H9 (cell line): ENCODE measurements around the gene MPC1L. TPM values are rescaled to one million over a fixed set of nuclear protein-coding genes. Genes with fewer than 3 reads are reported as not detected.
A peak's percentile ranks its signal among the peaks of the same experiment; 100 is the strongest.

Experiments used
- DNase-seq: peaks from one replicate; pipeline ENCODE4 v3.0.0-alpha.2; 2017
- H2AFZ ChIP-seq: one replicate; pipeline ENCODE4 v1.6.1; 2013; ENCODE audit warnings: mild to moderate bottlenecking, low read length, control low read depth, moderate library complexity
- H2AK5ac ChIP-seq: 2 replicates; pipeline ENCODE4 v1.6.1; 2013; ENCODE audit warnings: low read length, control low read depth, mixed read lengths; ENCODE audit not compliant: insufficient read length
- H2BK120ac ChIP-seq: one replicate; pipeline ENCODE4 v1.6.1; 2013; ENCODE audit warnings: low read depth, mild to moderate bottlenecking, low read length, control low read depth, inconsistent platforms; ENCODE audit not compliant: poor library complexity, severe bottlenecking
- H2BK12ac ChIP-seq: 2 replicates; pipeline ENCODE4 v1.6.1; 2013; ENCODE audit warnings: low read length, control low read depth, mixed read lengths, low read depth; ENCODE audit not compliant: insufficient read length
- H2BK15ac ChIP-seq: 2 replicates; pipeline ENCODE4 v1.6.1; 2013; ENCODE audit warnings: low read depth, low read length, control low read depth
- H2BK20ac ChIP-seq: one replicate; pipeline ENCODE4 v1.6.1; 2013; ENCODE audit warnings: low read depth, mild to moderate bottlenecking, low read length, control low read depth, inconsistent platforms; ENCODE audit not compliant: poor library complexity, severe bottlenecking
- H2BK5ac ChIP-seq: 2 replicates; pipeline ENCODE4 v1.6.1; 2013; ENCODE audit warnings: low read length, control low read depth, mixed read lengths; ENCODE audit not compliant: insufficient read length
- H3K14ac ChIP-seq: 2 replicates; pipeline ENCODE4 v1.6.1; 2013; ENCODE audit warnings: low read length, control low read depth; ENCODE audit not compliant: insufficient read depth
- H3K18ac ChIP-seq: 2 replicates; pipeline ENCODE4 v1.6.1; 2013; ENCODE audit warnings: low read depth, mild to moderate bottlenecking, mixed read lengths, low read length, control low read depth; ENCODE audit not compliant: insufficient read length
- H3K23ac ChIP-seq: 2 replicates; pipeline ENCODE4 v1.6.1; 2013; ENCODE audit warnings: low read length, control low read depth, mixed read lengths, low read depth; ENCODE audit not compliant: insufficient read length
- H3K23me2 ChIP-seq: 2 replicates; pipeline ENCODE4 v1.6.1; 2013; ENCODE audit warnings: low read depth, mild to moderate bottlenecking, mixed read lengths, low read length, control low read depth; ENCODE audit not compliant: insufficient read length, poor library complexity, severe bottlenecking
- H3K27ac ChIP-seq: 2 replicates; pipeline ENCODE4 v1.5.1; 2013; ENCODE audit warnings: low read length, control low read depth, mixed read lengths, low read depth; ENCODE audit not compliant: insufficient read length
- H3K27me3 ChIP-seq: 2 replicates; pipeline ENCODE4 v1.6.1; 2013; ENCODE audit warnings: low read length, control low read depth, inconsistent platforms; ENCODE audit not compliant: insufficient read depth
- H3K4ac ChIP-seq: 2 replicates; pipeline ENCODE4 v1.6.1; 2013; ENCODE audit warnings: low read depth, mild to moderate bottlenecking, control low read depth, inconsistent platforms, low read length, moderate library complexity
- H3K4me1 ChIP-seq: 2 replicates; pipeline ENCODE4 v1.6.1; 2013; ENCODE audit warnings: low read length, control low read depth, inconsistent platforms; ENCODE audit not compliant: insufficient read depth
- H3K4me2 ChIP-seq: 2 replicates; pipeline ENCODE4 v1.6.1; 2013; ENCODE audit warnings: low read length, control low read depth, mixed read lengths; ENCODE audit not compliant: insufficient read length, insufficient read depth
- H3K56ac ChIP-seq: 2 replicates; pipeline ENCODE4 v1.6.1; 2013; ENCODE audit warnings: low read depth, mild to moderate bottlenecking, mixed read lengths, low read length, control low read depth; ENCODE audit not compliant: insufficient read length
- H3K79me1 ChIP-seq: 2 replicates; pipeline ENCODE4 v1.6.1; 2013; ENCODE audit warnings: low read depth, mild to moderate bottlenecking, moderate library complexity, low read length, control low read depth, inconsistent platforms; ENCODE audit not compliant: insufficient read depth, poor library complexity, severe bottlenecking
- H3K79me2 ChIP-seq: 2 replicates; pipeline ENCODE4 v1.6.1; 2013; ENCODE audit warnings: low read length, control low read depth, inconsistent platforms; ENCODE audit not compliant: insufficient read depth
- H3K9ac ChIP-seq: 2 replicates; pipeline ENCODE4 v1.6.1; 2013; ENCODE audit warnings: low read length, control low read depth, mixed read lengths; ENCODE audit not compliant: insufficient read length; ENCODE audit errors: extremely low read depth
- H3K9me3 ChIP-seq: one replicate; pipeline ENCODE4 v1.6.1; 2013; ENCODE audit warnings: low read depth, low read length, inconsistent platforms; ENCODE audit not compliant: control insufficient read depth
- H3T11ph ChIP-seq: one replicate; pipeline ENCODE4 v1.6.1; 2013; ENCODE audit warnings: mild to moderate bottlenecking, low read length, control low read depth, inconsistent platforms
- H4K20me1 ChIP-seq: one replicate; pipeline ENCODE4 v1.6.1; 2013; ENCODE audit not compliant: control insufficient read depth, insufficient read length, insufficient read depth
- H4K5ac ChIP-seq: 2 replicates; pipeline ENCODE4 v1.6.1; 2013; ENCODE audit warnings: low read depth, mild to moderate bottlenecking, mixed read lengths, low read length, control low read depth; ENCODE audit not compliant: insufficient read length
- H4K8ac ChIP-seq: replicated peaks from 2 replicates; pipeline ENCODE4 v1.6.1; 2013; ENCODE audit warnings: low read length, control low read depth, mixed read lengths, low read depth; ENCODE audit not compliant: insufficient read length
- H4K91ac ChIP-seq: 2 replicates; pipeline ENCODE4 v1.6.1; 2013; ENCODE audit warnings: low read depth, mild to moderate bottlenecking, moderate library complexity, mixed read lengths, low read length, control low read depth; ENCODE audit not compliant: insufficient read length
- H3K27ac Mint-ChIP-seq, 3 experiments: 2 replicates in 2 of 3; 3 replicates in 1 of 3; pipeline ENCODE4 v1.8.0; 2020 to 2021; ENCODE audit warnings: mixed read lengths in 3 of 3, mild to moderate bottlenecking in 1 of 3, moderate library complexity in 1 of 3
- H3K27me3 Mint-ChIP-seq: 2 replicates; pipeline ENCODE4 v1.8.0; 2021; ENCODE audit warnings: low read depth, mild to moderate bottlenecking, moderate library complexity, mixed read lengths
- H3K36me3 Mint-ChIP-seq, 3 experiments: 2 replicates in 2 of 3; 3 replicates in 1 of 3; pipeline ENCODE4 v1.8.0; 2020 to 2021; ENCODE audit warnings: low read depth in 3 of 3, mixed read lengths in 3 of 3; ENCODE audit not compliant: insufficient read depth in 1 of 3
- H3K4me1 Mint-ChIP-seq, 2 experiments: 2 replicates each; pipeline ENCODE4 v1.8.0; 2020; ENCODE audit warnings: mixed read lengths in 2 of 2
- H3K4me3 Mint-ChIP-seq, 2 experiments: 2 replicates in 1 of 2; 3 replicates in 1 of 2; pipeline ENCODE4 v1.8.0; 2020 to 2021; ENCODE audit warnings: mild to moderate bottlenecking in 2 of 2, mixed read lengths in 2 of 2, moderate library complexity in 1 of 2
- H3K9me3 Mint-ChIP-seq, 2 experiments: 2 replicates in 1 of 2; 3 replicates in 1 of 2; pipeline ENCODE4 v1.8.0; 2020; ENCODE audit warnings: mild to moderate bottlenecking in 2 of 2, mixed read lengths in 2 of 2, moderate library complexity in 1 of 2
- WGBS: extraction: QIAGEN DNeasy Blood & Tissue Kit; methylation state at CpG from one replicate; pipeline ENCODE4 v1.1.7; 2013; ENCODE audit warnings: missing lambda C conversion rate, low lambda C conversion rate, mixed read lengths; ENCODE audit not compliant: insufficient read length; ENCODE audit errors: extremely low coverage; 5-methylcytosine and 5-hydroxymethylcytosine counted together
- total RNA-seq: library from RNA; stranded (reverse); gene quantifications from 2 replicates; pipeline ENCODE4 v1.2.1, GENCODE V29; 2021
- TF ChIP-seq, protein P1 (sequence below): fragments of 200-600 bp; sonication (generic); conservative IDR thresholded peaks from 3 replicates; pipeline ENCODE4 v1.8.0; 2021; ENCODE audit warnings: antibody characterized with exemption, mild to moderate bottlenecking

MPC1L gene
- total RNA-seq, 1 experiment from 2014 or later, result not detected

DNA sequence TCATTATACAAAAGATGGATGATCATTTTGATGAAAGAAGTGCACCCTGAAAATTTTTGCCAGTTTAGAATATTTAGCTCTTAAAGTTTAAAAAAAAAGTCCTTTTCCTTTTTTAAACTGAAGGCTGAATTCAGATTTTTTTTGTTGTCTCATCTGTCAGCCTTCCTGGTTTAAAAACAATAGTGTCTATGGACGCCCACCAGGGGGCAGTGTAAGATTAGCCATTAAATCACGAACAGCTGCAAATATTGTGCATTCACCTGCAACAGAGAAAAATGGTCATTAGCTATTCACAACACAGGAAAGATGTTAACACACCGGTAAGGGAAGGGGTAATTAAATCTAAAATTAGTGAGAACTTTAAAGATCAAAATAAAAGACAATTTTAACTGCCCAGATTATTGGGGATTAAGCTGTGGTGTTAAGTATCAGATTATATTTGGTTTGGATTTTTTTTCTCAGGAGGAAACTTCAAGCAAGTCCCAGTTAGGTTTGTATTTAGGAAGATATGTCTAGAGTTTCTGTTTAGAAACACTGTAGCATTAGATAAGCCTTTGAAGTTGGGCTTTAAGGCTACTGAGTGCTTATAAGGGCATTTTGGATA, 28.5 kb downstream of the MPC1L start:
- peaks cover 35 to 41% of the 10 kb centered on the region in 2 experiments for H3K9me3 Mint-ChIP-seq
- no peaks in the 10 kb centered on the region for H3K27me3 Mint-ChIP-seq
- peaks cover 17 to 51% (median 41%) of the 10 kb centered on the region in 3 experiments for H3K36me3 Mint-ChIP-seq

More for the DNA sequence above, 28.5 kb downstream of the MPC1L start:
- Histone ChIP-seq H3K23me2 (no peaks in the 10 kb centered on the region), H3K23ac (no peak overlapping the region), H4K20me1 (no peaks in the 10 kb centered on the region), H3K4me1 (no peaks in the 10 kb centered on the region), H3T11ph (no peak overlapping the region), H3K27me3 (no peaks in the 10 kb centered on the region), H2BK5ac (no peak overlapping the region), H3K9me3 (no peaks in the 10 kb centered on the region), H3K9ac (no peak overlapping the region), H3K18ac (no peak overlapping the region), H3K14ac (no peak overlapping the region), H4K91ac (no peak overlapping the region), H2AFZ (no peak overlapping the region), H3K4ac (no peak overlapping the region), H4K5ac (no peak overlapping the region), H3K79me2 (no peaks in the 10 kb centered on the region), H3K27ac (no peak overlapping the region), H3K79me1 (no peaks in the 10 kb centered on the region), H2AK5ac (no peak overlapping the region), H3K56ac (no peak overlapping the region), H2BK12ac (no peak overlapping the region), H3K4me2 (no peak overlapping the region), H2BK20ac (no peak overlapping the region), H2BK15ac (no peak overlapping the region), H2BK120ac (no peak overlapping the region), H4K8ac (no peak overlapping the region)
- DNase-seq, result peak; percentile 52
- H3K4me1 Mint-ChIP-seq, result peaks cover 0 to 8% of the 10 kb centered on the region in 2 experiments; a peak in 2 of 4 replicates
- H3K27ac Mint-ChIP-seq, result no peak overlapping the region
- TF ChIP-seq, protein P1, sequence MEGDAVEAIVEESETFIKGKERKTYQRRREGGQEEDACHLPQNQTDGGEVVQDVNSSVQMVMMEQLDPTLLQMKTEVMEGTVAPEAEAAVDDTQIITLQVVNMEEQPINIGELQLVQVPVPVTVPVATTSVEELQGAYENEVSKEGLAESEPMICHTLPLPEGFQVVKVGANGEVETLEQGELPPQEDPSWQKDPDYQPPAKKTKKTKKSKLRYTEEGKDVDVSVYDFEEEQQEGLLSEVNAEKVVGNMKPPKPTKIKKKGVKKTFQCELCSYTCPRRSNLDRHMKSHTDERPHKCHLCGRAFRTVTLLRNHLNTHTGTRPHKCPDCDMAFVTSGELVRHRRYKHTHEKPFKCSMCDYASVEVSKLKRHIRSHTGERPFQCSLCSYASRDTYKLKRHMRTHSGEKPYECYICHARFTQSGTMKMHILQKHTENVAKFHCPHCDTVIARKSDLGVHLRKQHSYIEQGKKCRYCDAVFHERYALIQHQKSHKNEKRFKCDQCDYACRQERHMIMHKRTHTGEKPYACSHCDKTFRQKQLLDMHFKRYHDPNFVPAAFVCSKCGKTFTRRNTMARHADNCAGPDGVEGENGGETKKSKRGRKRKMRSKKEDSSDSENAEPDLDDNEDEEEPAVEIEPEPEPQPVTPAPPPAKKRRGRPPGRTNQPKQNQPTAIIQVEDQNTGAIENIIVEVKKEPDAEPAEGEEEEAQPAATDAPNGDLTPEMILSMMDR, result peak; percentile 81
- no peak overlapping the region for H3K4me3 Mint-ChIP-seq
- no CpG with 5 or more reads among the region's 3 CpGs for WGBS
